Liver (tissue), 9 donors: Measurements from ENCODE around the gene CDK17. TPM values are rescaled to one million over a fixed set of nuclear protein-coding genes. Genes with fewer than 3 reads are reported as not detected.

Experiments used
- DNase-seq: peaks from one replicate; pipeline ENCODE4 v3.0.0-alpha.2; 2017; ENCODE audit warnings: low spot score
- H3K27ac ChIP-seq, 2 donors: one replicate each; pipeline ENCODE4 v1.7.0; 2013; ENCODE audit warnings: inconsistent platforms in 2 of 2, low read length in 2 of 2, control low read depth in 1 of 2, low read depth in 1 of 2, mild to moderate bottlenecking in 1 of 2
- H3K27me3 ChIP-seq, 4 donors: one replicate each; pipeline versions ENCODE4 v1.6.1 to v1.7.0; 2013; ENCODE audit warnings: low read length in 3 of 4, inconsistent platforms in 1 of 4, mild to moderate bottlenecking in 1 of 4, moderate library complexity in 1 of 4; ENCODE audit not compliant: control insufficient read depth in 4 of 4, insufficient read depth in 4 of 4
- H3K36me3 ChIP-seq, 4 donors: one replicate each; pipeline versions ENCODE4 v1.6.1 to v1.7.0; 2013; ENCODE audit warnings: low read length in 3 of 4, mild to moderate bottlenecking in 3 of 4, low read depth in 1 of 4, moderate library complexity in 1 of 4; ENCODE audit not compliant: control insufficient read depth in 4 of 4, insufficient read depth in 3 of 4
- H3K4me1 ChIP-seq, 4 donors: one replicate each; pipeline versions ENCODE4 v1.6.1 to v1.7.0; 2013; ENCODE audit warnings: low read length in 3 of 4, mild to moderate bottlenecking in 3 of 4, moderate library complexity in 1 of 4; ENCODE audit not compliant: control insufficient read depth in 4 of 4, insufficient read depth in 4 of 4
- H3K4me3 ChIP-seq, 3 donors: one replicate each; pipeline versions ENCODE4 v1.6.1 to v1.7.0; 2013; ENCODE audit warnings: low read length in 3 of 3, control low read depth in 1 of 3, low read depth in 1 of 3, mild to moderate bottlenecking in 1 of 3
- H3K9ac ChIP-seq, 2 donors: one replicate each; pipeline ENCODE4 v1.7.0; 2013; ENCODE audit warnings: low read length in 2 of 2, mild to moderate bottlenecking in 2 of 2, moderate library complexity in 2 of 2, control low read depth in 1 of 2, low read depth in 1 of 2
- H3K9me3 ChIP-seq, 4 donors: one replicate each; pipeline versions ENCODE4 v1.6.1 to v1.7.0; 2013; ENCODE audit warnings: low read length in 3 of 4; ENCODE audit not compliant: control insufficient read depth in 4 of 4
- ATF3 ChIP-seq: IDR thresholded peaks from 2 replicates; pipeline ENCODE4 v1.6.1; 2016; ENCODE audit warnings: antibody characterized with exemption
- EGR1 ChIP-seq, 2 donors: IDR thresholded peaks; 2 replicates each; pipeline ENCODE4 v1.6.1; 2016 to 2018; ENCODE audit warnings: antibody characterized with exemption in 2 of 2, low read depth in 2 of 2
- FOXA1 ChIP-seq: IDR thresholded peaks from 2 replicates; pipeline ENCODE4 v1.6.1; 2016; ENCODE audit warnings: antibody characterized with exemption
- FOXA2 ChIP-seq: IDR thresholded peaks from 2 replicates; pipeline ENCODE4 v1.6.1; 2016; ENCODE audit warnings: antibody characterized with exemption
- GABPA ChIP-seq, 2 donors: IDR thresholded peaks in 1 of 2; conservative IDR thresholded peaks in 1 of 2; 2 replicates each; pipeline ENCODE4 v1.6.1; 2016; ENCODE audit warnings: antibody characterized with exemption in 2 of 2, mild to moderate bottlenecking in 1 of 2, moderate library complexity in 1 of 2
- JUND ChIP-seq, 2 donors: IDR thresholded peaks; 2 replicates each; pipeline ENCODE4 v1.6.1; 2016; ENCODE audit warnings: antibody characterized with exemption in 2 of 2
- MAX ChIP-seq: IDR thresholded peaks from 2 replicates; pipeline ENCODE4 v1.6.1; 2016; ENCODE audit warnings: antibody characterized with exemption
- NR2F2 ChIP-seq: IDR thresholded peaks from 2 replicates; pipeline ENCODE4 v1.6.1; 2016; ENCODE audit warnings: antibody characterized with exemption
- RAD21 ChIP-seq, 2 donors: IDR thresholded peaks; 2 replicates each; pipeline ENCODE4 v1.6.1; 2016; ENCODE audit warnings: antibody characterized with exemption in 2 of 2, mild to moderate bottlenecking in 2 of 2
- REST ChIP-seq: IDR thresholded peaks from 2 replicates; pipeline ENCODE4 v1.6.1; 2016; ENCODE audit warnings: antibody characterized with exemption, mild to moderate bottlenecking
- RXRA ChIP-seq, 2 donors: IDR thresholded peaks; 2 replicates each; pipeline ENCODE4 v1.6.1; 2017 to 2018; ENCODE audit warnings: antibody characterized with exemption in 2 of 2, mild to moderate bottlenecking in 1 of 2
- SP1 ChIP-seq: IDR thresholded peaks from 2 replicates; pipeline ENCODE4 v1.6.1; 2018; ENCODE audit warnings: antibody characterized with exemption, mild to moderate bottlenecking
- TAF1 ChIP-seq: conservative IDR thresholded peaks from 2 replicates; pipeline ENCODE4 v1.6.1; 2016; ENCODE audit warnings: antibody characterized with exemption, mild to moderate bottlenecking
- YY1 ChIP-seq: IDR thresholded peaks from 2 replicates; pipeline ENCODE4 v1.6.1; 2016; ENCODE audit warnings: antibody characterized with exemption, mild to moderate bottlenecking
- ZBTB33 ChIP-seq: IDR thresholded peaks from 2 replicates; pipeline ENCODE4 v1.6.1; 2016; ENCODE audit warnings: antibody characterized with exemption
- WGBS: extraction: QIAGEN DNeasy Blood & Tissue Kit; methylation state at CpG from one replicate; pipeline ENCODE4 v1.1.7; 2013; 5-methylcytosine and 5-hydroxymethylcytosine counted together
- polyA plus RNA-seq, 2 donors: library from polyadenylated mRNA; stranded (reverse) in 1 of 2; unstranded in 1 of 2; fragments of 200-250 nt in 1 of 2; fragments of >200 nt in 1 of 2; fragmentation: Nextera tagmentation in 1 of 2; extraction: Ambion mirVana in 1 of 2; gene quantifications; one replicate each; pipeline versions ENCODE4 v1.2.1 to v1.2.3, GENCODE V29; 2013 to 2015
- total RNA-seq, 2 donors: library from RNA; depleted of rRNA; stranded (reverse); fragments of >200 nt; gene quantifications; one replicate each; pipeline ENCODE4 v1.2.3, GENCODE V29; 2014
- TF ChIP-seq, protein P1 (sequence below): fragments of 150-350 bp; IDR thresholded peaks from 2 replicates; pipeline ENCODE4 v1.5.1; 2017; ENCODE audit warnings: improper control_type of control experiment, low read depth, low read length; ENCODE audit not compliant: missing input control
- donor health status: healthy.
- donor health status: healthy.
- donor health status: healthy.
- donor health status: healthy.
- donor health status: healthy.

CDK17 gene
- total and polyA plus RNA-seq, 4 donors: 4.8 to 25.2 (median 14.9) TPM

DNA sequence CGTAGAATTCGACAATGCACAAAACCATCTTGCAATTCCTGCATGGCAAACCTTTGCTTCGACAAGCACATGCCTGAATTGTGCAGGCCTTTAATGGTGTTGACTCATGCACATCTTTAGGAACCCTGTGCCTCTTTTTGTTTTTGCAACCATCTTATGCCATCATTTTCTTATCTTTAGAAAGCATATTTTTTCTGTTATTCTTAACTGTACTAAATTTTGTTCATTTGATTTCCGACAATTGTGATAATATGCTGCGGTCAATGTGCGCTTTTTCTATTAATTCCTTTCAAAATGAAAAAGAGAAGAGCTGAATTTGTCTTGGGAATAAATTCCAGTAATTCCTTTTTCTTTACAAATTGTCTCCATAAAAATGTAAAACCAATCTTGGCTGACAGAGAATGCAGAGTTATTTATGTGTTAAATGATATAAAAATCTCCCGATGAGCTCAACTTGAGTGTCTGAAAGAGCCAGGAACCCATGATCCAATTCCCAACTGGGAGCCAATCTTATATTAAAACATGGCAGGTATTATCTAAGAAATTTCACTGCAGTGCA is 20.1 kb upstream of the CDK17 start:
- Histone ChIP-seq H3K4me1 (no peaks in the 10 kb centered on the region), H3K9me3 (no peaks in the 10 kb centered on the region), H3K36me3 (no peaks in the 10 kb centered on the region), H3K27ac (no peak overlapping the region), H3K9ac (no peak overlapping the region), H3K4me3 (no peak overlapping the region), H3K27me3 (no peaks in the 10 kb centered on the region)
- no peak for DNase-seq
- 94% methylated on average over 7 of the region's 7 CpGs for WGBS
- TF ChIP-seq REST (no peak), ZBTB33 (no peak), FOXA1 (no peak), RXRA (IDR thresholded peaks at IDR 0.05) (no peak), GABPA (IDR thresholded peaks at IDR 0.05 in 1 of 2, conservative IDR thresholded peaks at IDR 0.05 in 1 of 2) (no peak), TAF1 (no peak), RAD21 (IDR thresholded peaks at IDR 0.05) (no peak), SP1 (no peak), YY1 (no peak), EGR1 (IDR thresholded peaks at IDR 0.05; ENCODE audit: low read depth in 2 of 2) (no peak), MAX (no peak), JUND (IDR thresholded peaks at IDR 0.05) (no peak), ATF3 (no peak), NR2F2 (no peak), FOXA2 (no peak)
- TF ChIP-seq, protein P1, sequence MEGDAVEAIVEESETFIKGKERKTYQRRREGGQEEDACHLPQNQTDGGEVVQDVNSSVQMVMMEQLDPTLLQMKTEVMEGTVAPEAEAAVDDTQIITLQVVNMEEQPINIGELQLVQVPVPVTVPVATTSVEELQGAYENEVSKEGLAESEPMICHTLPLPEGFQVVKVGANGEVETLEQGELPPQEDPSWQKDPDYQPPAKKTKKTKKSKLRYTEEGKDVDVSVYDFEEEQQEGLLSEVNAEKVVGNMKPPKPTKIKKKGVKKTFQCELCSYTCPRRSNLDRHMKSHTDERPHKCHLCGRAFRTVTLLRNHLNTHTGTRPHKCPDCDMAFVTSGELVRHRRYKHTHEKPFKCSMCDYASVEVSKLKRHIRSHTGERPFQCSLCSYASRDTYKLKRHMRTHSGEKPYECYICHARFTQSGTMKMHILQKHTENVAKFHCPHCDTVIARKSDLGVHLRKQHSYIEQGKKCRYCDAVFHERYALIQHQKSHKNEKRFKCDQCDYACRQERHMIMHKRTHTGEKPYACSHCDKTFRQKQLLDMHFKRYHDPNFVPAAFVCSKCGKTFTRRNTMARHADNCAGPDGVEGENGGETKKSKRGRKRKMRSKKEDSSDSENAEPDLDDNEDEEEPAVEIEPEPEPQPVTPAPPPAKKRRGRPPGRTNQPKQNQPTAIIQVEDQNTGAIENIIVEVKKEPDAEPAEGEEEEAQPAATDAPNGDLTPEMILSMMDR: no peak
